GM18868 (cell line): Measurements from ENCODE around the gene ERBB4.
A peak's percentile ranks its signal among the peaks of the same experiment; 100 is the strongest.
"Not testable (repeated sequence)": the region's sequence is repeated elsewhere in the genome, so short reads cannot be mapped to it uniquely, and the experiment has no call there.

Experiments used
- ATAC-seq: cut with Tn5 transposase; IDR thresholded peaks from one replicate; pipeline ENCODE4 v1.9.1; 2021; ENCODE audit warnings: mild to moderate bottlenecking, moderate library complexity; ENCODE audit not compliant: unreplicated experiment

ERBB4 gene

GRCh38 chr2:212530373-212530772 is 8.2 kb downstream of the ERBB4 start:
- no peak for ATAC-seq

- no peak for ATAC-seq
These were observed 10.3 kb downstream of the ERBB4 start for GRCh38 chr2:212528106-212528856.

- no peak for ATAC-seq
These were observed 12.5 kb downstream of the ERBB4 start for GRCh38 chr2:212526059-212526458.

GRCh38 chr2:212523756-212524155 is 14.8 kb downstream of the ERBB4 start:
- ATAC-seq, result no peak

GRCh38 chr2:212520340-212520739 is 18.3 kb downstream of the ERBB4 start:
- ATAC-seq, result peak; percentile 48

- no peak for ATAC-seq
These were observed 20.9 kb downstream of the ERBB4 start for GRCh38 chr2:212517693-212518092.

- ATAC-seq, result peak; percentile 95
These were observed 33.0 kb downstream of the ERBB4 start for GRCh38 chr2:212505586-212505985.

- ATAC-seq, result no peak
These were observed 43.6 kb downstream of the ERBB4 start for GRCh38 chr2:212495046-212495445.

GRCh38 chr2:212494418-212495020 is 44.1 kb downstream of the ERBB4 start:
- ATAC-seq, result no peak

- peak; percentile 88 for ATAC-seq
These were observed 48.8 kb downstream of the ERBB4 start for GRCh38 chr2:212489719-212490346.

- no peak for ATAC-seq
These were observed 50.0 kb downstream of the ERBB4 start for GRCh38 chr2:212488611-212489010.

GRCh38 chr2:212484563-212485080 is 54.0 kb downstream of the ERBB4 start:
- no peak for ATAC-seq

GRCh38 chr2:212480447-212480846 is 58.2 kb downstream of the ERBB4 start:
- ATAC-seq, result no peak

- no peak for ATAC-seq
These were observed 61.0 kb downstream of the ERBB4 start for GRCh38 chr2:212477571-212477970.

- ATAC-seq, result no peak
These were observed 65.4 kb downstream of the ERBB4 start for GRCh38 chr2:212473211-212473610.

- not testable (repeated sequence) for ATAC-seq
These were observed 71.1 kb downstream of the ERBB4 start for GRCh38 chr2:212467551-212467950.

GRCh38 chr2:212465456-212465855 is 73.1 kb downstream of the ERBB4 start:
- peak; percentile 76 for ATAC-seq

GRCh38 chr2:212461708-212462107 is 76.9 kb downstream of the ERBB4 start:
- ATAC-seq, result not testable (repeated sequence)

- ATAC-seq, result no peak
These were observed 84.5 kb downstream of the ERBB4 start for GRCh38 chr2:212454149-212454548.

GRCh38 chr2:212451786-212452231 is 86.8 kb downstream of the ERBB4 start:
- no peak for ATAC-seq

- ATAC-seq, result no peak
These were observed 89.9 kb downstream of the ERBB4 start for GRCh38 chr2:212448698-212449097.

- no peak for ATAC-seq
These were observed 96.8 kb downstream of the ERBB4 start for GRCh38 chr2:212441821-212442220.
